PC-9 (cell line): ENCODE results near the gene HOXB9.

Experiments used
- EZH2 ChIP-seq: fragments of 200-600 bp; sonication (generic); IDR thresholded peaks from 2 replicates; pipeline ENCODE4 v1.8.0; 2017; ENCODE audit warnings: antibody characterized with exemption, low read depth
- TF ChIP-seq, protein P1 (sequence below): fragments of 200-600 bp; sonication (generic); conservative IDR thresholded peaks from 2 replicates; pipeline ENCODE4 v1.6.1; 2017; ENCODE audit warnings: mixed run types, antibody characterized with exemption, mild to moderate bottlenecking, moderate library complexity

DNA sequence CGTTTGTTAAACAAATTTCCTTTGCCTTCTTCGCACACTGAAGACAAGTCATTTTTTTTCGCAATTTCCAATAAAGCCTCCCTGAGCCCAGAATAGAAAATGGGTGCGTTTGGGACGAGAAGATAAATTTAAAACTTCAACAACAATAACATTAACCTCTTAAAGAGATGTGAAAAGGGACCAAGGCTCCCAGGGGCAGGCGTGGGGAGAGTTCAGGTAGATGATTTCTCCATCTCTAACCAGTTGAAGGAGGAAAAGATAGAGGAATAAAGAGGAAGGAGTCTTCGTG, 46.7 kb downstream of the HOXB9 start:
- TF ChIP-seq, protein P1, sequence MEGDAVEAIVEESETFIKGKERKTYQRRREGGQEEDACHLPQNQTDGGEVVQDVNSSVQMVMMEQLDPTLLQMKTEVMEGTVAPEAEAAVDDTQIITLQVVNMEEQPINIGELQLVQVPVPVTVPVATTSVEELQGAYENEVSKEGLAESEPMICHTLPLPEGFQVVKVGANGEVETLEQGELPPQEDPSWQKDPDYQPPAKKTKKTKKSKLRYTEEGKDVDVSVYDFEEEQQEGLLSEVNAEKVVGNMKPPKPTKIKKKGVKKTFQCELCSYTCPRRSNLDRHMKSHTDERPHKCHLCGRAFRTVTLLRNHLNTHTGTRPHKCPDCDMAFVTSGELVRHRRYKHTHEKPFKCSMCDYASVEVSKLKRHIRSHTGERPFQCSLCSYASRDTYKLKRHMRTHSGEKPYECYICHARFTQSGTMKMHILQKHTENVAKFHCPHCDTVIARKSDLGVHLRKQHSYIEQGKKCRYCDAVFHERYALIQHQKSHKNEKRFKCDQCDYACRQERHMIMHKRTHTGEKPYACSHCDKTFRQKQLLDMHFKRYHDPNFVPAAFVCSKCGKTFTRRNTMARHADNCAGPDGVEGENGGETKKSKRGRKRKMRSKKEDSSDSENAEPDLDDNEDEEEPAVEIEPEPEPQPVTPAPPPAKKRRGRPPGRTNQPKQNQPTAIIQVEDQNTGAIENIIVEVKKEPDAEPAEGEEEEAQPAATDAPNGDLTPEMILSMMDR = no peak
- no peak for TF ChIP-seq EZH2
